ENCODE measurements around the gene ROR1. TPM values are rescaled to one million over a fixed set of nuclear protein-coding genes. Genes with fewer than 3 reads are reported as not detected.

ROR1 gene
- total RNA-seq, 6 experiments from 2014 or later: 7.4 to 9.4 (median 8.9) TPM

GRCh38 chr1:63849149-63849548, 75.3 kb downstream of the ROR1 start:
- DNase-seq: no peak
- no peak for TF ChIP-seq CTCF (IDR thresholded peaks at IDR 0.05)
- Mint-ChIP-seq H3K4me3 (no peak overlapping the region), H3K36me3 (ENCODE audit: low read depth) (no peaks in the 10 kb centered on the region), H3K27me3 (ENCODE audit: insufficient read depth) (peaks cover 1% of the 10 kb centered on the region; the same call in 1 of the 2 replicates), H3K9me3 (no peaks in the 10 kb centered on the region), H3K27ac (no peak overlapping the region), H3K4me1 (ENCODE audit: low read depth) (peaks cover 6% of the 10 kb centered on the region; the same call in 1 of the 2 replicates)

GRCh38 chr1:63854091-63854490, 80.3 kb downstream of the ROR1 start:
- no peak for TF ChIP-seq CTCF (IDR thresholded peaks at IDR 0.05)
- Mint-ChIP-seq H3K4me3 (no peak overlapping the region), H3K4me1 (ENCODE audit: low read depth) (no peaks in the 10 kb centered on the region), H3K9me3 (peaks cover 8% of the 10 kb centered on the region; the same call in 1 of the 2 replicates), H3K27me3 (ENCODE audit: insufficient read depth) (no peaks in the 10 kb centered on the region; the same call in 1 of the 2 replicates), H3K36me3 (ENCODE audit: low read depth) (peaks cover 12% of the 10 kb centered on the region), H3K27ac (no peak overlapping the region)
- no peak for DNase-seq

GRCh38 chr1:63855942-63856341, 82.1 kb downstream of the ROR1 start:
- peaks cover 8% of the 10 kb centered on the region; the same call in 1 of the 2 replicates for H3K9me3 Mint-ChIP-seq
- TF ChIP-seq CTCF (IDR thresholded peaks at IDR 0.05): no peak
- H3K4me1 Mint-ChIP-seq (ENCODE audit: low read depth): no peaks in the 10 kb centered on the region
- H3K4me3 Mint-ChIP-seq: no peak overlapping the region
- H3K27ac Mint-ChIP-seq: no peak overlapping the region
- no peak for DNase-seq
- peaks cover 1% of the 10 kb centered on the region; the same call in 1 of the 2 replicates for H3K27me3 Mint-ChIP-seq (ENCODE audit: insufficient read depth)
- H3K36me3 Mint-ChIP-seq (ENCODE audit: low read depth): peaks cover 12% of the 10 kb centered on the region

GRCh38 chr1:63856924-63857323, 83.1 kb downstream of the ROR1 start:
- Mint-ChIP-seq H3K27ac (no peak overlapping the region), H3K9me3 (peaks cover 8% of the 10 kb centered on the region; the same call in 1 of the 2 replicates), H3K4me1 (ENCODE audit: low read depth) (no peaks in the 10 kb centered on the region), H3K36me3 (ENCODE audit: low read depth) (peaks cover 12% of the 10 kb centered on the region), H3K4me3 (no peak overlapping the region), H3K27me3 (ENCODE audit: insufficient read depth) (peaks cover 1% of the 10 kb centered on the region; the same call in 1 of the 2 replicates)
- TF ChIP-seq CTCF (IDR thresholded peaks at IDR 0.05): no peak
- no peak for DNase-seq

- Mint-ChIP-seq H3K36me3 (ENCODE audit: low read depth) (peaks cover 12% of the 10 kb centered on the region), H3K4me3 (no peak overlapping the region), H3K9me3 (peaks cover 8% of the 10 kb centered on the region; the same call in 1 of the 2 replicates), H3K4me1 (ENCODE audit: low read depth) (no peaks in the 10 kb centered on the region), H3K27ac (no peak overlapping the region), H3K27me3 (ENCODE audit: insufficient read depth) (peaks cover 1% of the 10 kb centered on the region; the same call in 1 of the 2 replicates)
- no peak for TF ChIP-seq CTCF (IDR thresholded peaks at IDR 0.05)
- DNase-seq: no peak
Observed at GRCh38 chr1:63857478-63857877, 83.7 kb downstream of the ROR1 start.
